NCI-H69 (cell line): ENCODE measurements around the gene HNF1B.

Source experiments
- DNase-seq: peaks from one replicate; lab custom pipeline; 2025; lab: John Stamatoyannopoulos, UW

Gene HNF1B

DNA sequence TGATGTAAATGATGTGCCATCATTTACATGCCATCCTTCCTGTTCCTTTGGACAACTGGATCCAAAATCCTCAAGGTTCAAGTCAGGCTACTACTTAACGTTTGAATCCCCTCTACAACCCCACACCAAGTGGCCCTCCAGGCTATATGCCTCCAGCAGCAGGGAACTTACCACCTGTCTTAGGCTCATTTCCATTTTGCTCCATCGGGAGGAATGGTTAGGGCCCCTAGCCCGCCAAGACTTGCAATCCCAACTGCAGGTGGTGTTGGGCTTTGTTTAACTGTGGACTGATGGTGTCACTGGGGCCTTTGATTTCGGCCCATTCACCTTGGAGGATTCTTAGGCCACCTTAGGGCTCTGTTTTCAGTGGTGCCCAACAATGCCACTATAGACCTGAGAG lies 9.7 kb downstream of the HNF1B start:
- DNase-seq, result no peak

DNA sequence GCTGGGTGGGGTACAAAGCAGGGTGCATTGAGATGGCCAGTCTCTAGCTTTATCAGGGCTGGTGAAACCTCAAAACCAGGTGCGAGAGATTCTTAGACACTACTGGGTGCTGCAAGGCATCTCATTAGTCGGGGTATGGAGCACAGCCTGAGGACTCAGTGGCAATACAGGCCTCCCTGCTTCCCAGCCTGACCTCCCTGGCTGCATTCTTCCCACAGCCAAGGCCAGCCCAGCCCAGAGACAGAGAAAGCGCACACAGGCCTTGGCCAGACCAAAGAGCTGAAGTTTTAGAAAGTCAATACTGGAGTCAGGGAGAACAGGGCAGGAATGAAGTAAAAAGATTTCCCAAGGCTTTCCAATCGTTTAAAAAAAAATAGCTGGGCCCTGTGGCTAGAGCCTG lies 12.5 kb downstream of the HNF1B start:
- no peak for DNase-seq

DNA sequence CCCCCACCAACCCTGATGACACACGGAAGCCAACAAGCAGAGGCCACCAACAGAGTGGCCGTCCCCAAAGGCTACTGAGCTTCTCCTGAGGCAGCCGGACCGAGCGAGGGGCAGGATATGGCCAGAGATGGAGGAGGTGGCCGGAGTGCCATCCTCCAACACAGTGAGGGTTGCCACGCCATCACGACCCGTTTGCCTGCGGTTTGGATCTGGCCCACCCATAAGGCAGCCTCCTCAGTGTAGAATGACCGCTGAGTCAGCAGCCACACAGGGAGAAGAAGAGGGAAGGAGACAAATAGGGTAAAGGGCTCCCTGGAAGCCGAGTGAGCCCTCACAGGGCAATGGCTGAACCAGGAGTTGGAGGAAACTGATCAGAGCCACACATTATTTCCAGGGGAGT lies 13.8 kb downstream of the HNF1B start:
- no peak for DNase-seq

DNA sequence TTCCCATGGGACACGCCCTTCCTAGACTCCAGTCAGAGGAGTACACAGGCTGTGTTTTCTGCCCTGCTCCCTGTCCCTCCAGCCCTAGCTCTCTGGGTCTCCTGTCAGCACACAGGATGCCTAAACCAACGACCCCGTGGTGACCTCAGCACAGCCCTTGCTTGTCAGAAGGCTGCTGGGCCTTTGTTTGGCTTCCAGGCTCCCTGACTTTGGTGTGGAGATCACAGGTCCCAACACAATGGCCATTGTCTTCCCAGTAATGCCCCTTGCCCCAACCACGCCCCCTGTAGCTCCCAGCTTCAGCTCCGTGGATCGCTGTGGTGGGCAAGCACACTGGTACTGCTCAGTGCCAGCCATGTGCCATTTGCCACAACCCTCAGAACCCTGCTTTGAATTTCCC lies 15.0 kb downstream of the HNF1B start:
- no peak for DNase-seq

DNA sequence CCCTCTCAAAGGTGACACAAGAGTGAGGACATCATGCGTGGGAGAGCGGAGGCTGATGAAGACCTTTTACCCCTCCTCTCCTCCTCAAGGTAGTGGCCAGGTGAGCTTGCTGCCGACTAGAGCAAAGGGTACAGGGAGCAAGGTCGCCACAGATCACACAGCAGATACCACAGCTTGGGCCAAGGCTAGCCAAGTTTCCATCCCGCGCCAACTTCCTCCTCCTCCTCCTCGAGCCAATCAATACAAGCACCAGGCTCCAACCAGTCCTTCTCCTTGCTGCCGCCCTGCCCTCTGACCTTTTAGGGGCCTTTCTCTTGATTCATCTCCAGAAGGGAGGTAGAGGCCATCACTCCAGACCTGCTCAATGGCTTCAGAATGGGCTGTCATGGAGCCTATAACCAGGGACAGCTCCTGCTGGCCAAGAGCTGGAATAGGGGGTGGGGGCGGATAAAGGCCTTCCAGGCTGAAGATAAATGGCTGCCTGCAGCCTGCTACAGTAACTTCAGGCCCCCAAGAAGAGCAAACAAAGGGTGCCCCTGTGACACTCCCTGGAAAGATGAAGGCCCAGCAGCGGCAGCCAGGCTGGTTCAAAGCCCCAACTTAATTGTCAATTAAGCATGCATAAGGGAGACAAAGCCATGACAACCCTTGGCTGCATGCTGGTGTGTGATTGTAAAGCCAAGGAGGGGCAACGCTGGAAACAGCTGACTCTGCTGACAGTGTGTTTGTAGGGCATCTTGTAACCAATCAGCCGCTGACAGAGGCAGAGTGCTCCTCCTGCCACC lies 17.8 kb downstream of the HNF1B start:
- no peak for DNase-seq

DNA sequence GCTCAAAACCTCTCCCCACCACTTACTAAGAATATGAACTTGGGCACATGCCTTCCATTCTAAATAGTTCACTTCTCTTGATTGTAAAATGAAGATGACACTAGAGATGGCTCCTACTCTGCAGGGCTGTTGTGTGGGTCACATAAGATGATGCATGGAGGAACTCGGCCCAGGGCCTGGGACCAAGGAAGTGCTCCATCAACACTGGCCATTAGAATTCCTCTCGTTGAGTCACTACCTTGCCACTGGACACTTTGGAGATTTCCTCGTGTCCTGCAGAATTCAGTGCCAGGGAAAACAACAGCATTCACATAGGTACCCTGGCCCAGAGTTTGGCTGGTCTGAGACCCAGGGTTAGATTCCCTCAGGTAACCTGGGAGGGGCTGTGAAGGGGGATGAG lies 18.6 kb downstream of the HNF1B start:
- DNase-seq, result no peak

DNA sequence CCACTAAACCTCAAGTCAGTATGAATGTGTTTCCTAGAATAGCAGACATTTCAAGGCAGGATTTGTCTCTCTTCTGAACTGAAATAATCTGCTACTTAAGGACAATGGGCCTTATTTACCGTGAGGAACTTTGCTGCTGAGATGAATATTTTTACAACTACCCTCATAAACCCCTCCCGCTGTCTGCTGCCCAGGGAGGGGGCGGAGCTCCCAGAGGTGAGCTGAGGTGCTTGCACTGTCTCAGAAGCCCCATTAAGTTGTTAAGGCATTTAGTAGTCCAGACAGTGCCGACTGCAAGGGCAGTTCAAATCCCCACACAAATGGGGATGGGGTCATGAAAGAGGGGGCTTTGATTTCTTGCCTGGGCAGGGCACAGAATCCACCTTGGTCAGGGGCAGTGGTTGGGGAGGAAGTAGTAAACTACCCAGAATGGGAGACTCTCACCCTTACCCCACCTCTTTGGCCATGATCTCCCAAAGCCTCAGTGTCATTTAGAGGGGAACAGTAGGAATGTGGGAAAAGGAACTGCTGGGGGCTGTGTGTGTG lies 19.2 kb downstream of the HNF1B start:
- DNase-seq, result no peak

DNA sequence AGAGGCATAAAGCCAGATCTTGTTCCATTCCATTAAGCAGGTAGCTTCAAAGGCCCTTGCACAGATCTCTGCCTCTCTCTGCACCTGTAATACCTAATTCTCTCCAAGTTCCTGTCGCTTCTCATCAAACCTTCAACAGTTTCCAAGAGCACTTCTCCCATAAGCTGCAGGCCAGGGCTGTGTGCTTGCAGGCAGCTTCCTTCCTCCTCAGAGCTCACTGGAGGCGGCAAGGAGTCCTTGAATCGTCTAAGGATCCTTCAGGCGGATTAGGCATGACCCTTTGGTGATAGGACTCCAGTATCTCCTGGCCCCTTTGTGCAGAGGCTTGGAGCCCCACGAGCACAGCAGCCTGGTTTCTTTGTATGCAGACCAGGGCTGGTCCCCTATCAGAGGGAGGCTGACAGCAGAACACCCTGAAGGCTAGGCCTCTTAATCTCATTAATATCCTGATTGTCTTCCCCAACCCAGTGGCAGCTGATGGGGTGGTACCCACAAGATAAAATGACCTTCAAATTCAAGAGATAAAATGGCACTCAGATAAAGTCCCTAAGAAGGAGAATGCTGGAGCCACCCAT lies 19.8 kb downstream of the HNF1B start:
- DNase-seq, result no peak

DNA sequence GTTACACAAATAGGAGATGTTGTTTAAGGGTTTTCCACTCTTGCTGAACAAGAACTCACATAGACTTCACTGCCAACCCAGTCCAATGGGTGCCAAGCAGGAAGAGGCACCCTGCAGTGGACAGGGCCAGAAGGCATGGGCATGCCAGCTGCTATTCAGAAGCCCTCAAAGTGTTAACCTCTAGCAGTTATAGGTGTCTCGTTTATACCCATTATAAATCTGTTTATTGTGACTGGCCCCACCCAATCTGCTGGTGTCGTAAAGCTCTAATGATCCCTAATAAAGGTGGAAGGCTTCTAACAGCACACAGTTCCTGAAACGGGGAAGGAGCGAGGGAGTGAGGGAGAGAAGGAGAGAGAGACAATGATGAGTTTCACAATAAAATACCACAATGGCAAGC lies 23.9 kb downstream of the HNF1B start:
- DNase-seq, result no peak

DNA sequence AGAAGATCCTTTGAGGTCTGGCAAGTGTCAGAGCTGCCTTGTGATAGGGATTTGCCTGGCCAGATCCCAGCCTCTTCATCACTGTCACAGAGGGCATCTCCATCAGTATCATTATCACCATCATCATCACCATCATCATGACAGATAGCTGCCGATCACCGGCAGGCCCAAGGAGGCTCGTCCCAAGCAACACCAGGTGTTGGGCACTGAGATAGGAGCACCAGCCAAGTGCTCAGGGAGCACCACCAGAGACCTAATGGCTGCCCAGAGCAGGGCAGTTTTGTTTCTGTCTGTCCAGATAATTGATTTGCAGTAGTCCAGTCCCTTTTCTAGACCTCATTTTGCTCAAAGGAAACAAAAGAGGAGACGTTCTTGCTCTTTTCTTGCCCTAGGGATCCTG lies 25.0 kb downstream of the HNF1B start:
- DNase-seq, result no peak

DNA sequence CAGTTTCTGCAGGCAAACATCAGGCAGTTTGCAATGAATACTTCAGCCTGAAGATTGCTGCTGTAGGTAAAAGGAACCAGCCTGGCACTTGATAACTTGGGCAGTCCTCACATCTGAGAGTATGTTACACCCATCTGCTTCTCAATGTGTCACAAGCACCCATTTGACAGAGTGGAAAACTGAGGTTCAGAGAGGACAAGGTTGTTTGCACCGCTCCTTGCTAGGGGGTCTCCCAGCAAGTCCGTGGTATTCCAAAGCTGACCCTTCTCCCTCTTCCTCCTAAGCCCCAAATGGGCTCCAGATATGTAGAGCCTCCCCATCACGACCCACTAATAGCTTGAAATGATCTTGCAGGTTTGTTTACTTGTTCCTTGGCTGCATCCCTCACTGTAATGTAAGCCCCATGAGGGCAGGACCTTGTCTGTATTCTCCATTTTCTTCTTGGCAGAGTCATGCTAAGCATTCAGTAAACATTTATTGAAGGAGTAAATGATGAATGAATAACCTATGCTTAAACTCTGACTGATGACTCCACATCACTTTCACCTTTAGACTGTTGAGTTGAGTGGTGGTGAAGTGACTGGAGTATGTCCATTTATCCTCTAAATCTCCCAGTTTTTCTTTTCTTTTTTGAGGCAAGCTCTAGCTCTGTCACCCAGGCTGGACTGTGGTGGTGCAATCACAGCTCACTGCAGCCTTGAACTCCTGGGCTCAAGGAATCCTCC lies 26.4 kb downstream of the HNF1B start:
- DNase-seq, result no peak

DNA sequence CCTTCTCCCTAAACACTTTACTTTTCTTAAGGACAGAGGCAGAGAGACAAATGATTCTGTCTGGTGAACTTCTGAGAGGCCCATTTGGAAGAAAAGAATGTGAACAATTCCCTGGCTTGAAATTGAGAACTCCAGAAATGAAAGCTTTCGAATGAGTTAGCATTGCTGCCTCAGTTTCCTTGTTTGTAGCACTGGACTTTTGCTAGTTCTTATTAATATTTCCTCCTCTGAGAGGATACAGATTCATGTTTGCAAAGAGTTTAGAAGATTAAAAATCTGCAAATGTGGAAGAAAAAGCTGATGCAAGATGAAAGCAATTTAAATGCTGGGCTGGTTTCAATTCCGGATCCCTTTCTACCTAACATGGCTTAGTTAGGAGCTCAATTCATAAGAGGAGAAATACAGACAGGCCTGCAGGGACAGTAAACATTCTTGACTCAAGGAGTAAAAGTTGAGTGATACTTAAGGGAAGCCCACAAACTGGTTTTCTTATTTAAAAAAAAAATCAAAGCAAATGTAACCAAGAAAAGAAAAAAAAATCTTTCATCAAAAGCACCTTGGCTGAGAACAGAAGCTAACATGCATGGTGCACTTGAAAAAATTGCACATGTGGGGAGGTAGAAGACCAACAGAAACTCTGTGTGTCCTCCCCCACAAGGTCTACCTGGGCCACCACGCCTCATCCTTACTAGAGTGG lies 27.1 kb downstream of the HNF1B start:
- no peak for DNase-seq

DNA sequence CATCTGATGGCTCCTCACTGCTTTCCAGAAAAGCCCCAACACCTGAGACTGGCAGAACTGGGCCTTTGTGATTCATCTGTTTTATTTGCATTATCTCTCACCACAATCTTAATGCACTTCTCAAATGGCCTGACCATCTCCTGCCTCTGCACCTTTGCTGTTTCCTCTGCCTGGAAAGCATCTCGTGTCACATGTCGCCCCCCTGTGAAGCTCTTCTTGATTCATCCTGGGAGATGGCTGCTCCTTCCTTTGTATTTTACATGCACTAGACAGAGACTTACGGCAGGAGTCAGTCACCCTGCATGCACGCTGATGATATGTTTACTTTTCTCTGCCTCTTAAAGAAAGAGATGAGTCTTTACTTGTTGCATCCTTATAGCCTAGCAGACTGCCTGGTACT lies 30.0 kb downstream of the HNF1B start:
- peak; percentile 24 for DNase-seq

DNA sequence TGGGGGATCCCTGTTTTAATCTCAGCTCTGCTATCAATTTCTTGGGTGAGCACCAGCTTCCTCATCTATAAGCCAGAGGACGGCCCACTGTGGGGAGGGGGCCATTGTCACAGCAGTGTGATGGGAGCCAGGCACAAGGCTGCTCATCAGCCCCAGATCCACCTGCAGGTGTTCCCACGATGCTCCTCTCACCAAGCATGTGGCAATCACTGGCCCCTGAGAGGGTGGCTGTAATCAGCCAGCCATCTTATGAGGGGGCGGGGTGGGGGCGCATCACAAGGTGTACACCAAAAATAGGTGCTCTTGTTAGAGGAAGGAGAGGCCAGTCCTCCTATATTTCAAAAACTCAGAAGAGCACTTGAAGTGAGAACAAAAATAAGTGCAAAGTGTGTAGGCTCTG lies 31.2 kb downstream of the HNF1B start:
- DNase-seq, result no peak

DNA sequence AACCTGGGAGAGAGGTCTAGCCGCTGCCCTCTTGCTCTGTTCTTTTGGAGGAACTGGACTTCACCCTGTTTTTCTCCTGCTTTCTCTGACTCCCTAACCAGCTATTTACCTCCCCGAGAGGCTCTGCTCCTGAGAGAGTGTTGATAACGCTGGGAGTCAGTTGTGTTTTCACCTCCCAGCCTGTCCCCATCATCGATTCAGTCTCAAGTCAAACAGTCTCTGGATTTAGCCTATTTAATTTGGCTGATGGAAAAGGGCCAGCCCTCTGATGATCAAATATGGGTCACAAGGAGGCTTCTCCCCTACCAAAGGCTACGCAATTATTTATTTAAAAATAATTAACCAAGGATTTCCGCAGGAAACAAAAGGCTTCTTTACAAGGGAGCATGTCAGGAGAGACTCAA lies 31.8 kb downstream of the HNF1B start:
- no peak for DNase-seq

DNA sequence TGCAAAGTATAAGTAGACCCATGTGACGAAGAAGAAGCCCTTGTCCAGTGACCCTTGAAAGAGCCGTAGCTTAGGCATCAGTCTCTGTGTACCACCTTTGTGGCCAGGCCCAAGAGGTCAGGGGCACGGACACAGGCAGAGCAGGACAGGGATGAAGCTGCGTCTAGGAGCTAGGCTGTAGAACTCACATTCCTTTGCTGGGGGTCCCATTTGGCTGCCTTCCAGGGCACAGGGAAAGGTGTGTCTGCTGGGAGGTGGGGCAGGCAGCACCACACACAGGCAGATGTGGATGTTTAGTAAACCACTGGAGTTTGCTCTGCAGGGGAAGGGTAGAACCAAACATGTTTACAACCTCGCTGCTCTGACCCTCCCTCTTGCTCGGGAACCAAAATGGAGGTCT lies 33.7 kb downstream of the HNF1B start:
- DNase-seq, result no peak

DNA sequence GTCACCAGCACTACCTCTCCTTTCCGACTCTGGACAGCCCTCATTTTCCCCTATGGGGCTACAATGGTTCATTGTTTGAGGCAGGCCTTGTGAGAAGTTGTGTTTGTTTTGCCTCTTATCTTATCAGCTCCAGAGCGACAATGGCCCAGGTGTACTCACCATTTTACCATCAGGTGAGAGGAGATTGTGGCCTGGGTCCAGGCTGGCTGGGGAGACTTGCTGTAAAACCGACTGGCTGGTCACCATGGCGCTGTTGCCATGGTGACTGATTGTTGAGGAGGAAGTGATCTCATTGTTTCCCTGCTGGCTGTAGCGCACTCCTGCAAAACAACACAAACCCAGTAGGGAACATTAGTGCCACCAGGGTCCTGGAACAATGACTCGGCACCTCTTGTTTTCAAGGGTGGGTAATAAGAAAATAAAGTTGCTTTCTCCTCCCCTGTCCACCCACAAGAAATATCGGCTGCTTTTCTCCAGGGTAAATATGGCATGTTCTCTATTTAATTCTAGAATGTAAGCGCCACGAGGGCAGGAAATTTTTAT lies 34.4 kb downstream of the HNF1B start:
- peak; percentile 83 for DNase-seq

DNA sequence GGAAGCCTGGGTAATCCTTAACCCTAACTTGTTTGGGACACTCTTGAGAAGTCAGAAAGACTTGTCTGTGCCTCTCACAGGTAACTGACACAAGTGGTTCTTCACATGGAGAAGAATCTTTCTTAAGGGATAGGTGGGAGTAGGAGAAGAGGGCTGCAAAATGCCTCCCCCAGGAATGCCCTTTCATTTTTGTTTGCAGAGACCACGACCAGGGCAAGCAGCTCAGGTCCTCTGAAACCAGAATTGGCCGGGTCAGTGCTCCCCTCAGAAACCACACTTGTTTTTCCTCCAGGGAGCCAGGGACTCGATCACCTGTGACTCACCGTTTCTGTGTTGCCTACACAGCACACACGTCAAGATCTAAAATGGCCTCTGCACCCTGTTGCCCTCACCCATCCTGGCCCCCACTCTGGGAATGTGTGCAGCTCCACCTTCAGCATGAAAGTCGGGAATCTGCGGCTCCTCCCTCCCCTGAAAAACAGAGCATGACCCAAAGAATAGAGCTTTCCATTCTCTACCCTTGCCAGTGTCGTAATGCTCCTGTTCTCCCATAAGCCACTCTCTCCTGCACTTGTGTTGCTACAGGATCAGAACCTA lies 36.1 kb downstream of the HNF1B start:
- DNase-seq, result no peak

DNA sequence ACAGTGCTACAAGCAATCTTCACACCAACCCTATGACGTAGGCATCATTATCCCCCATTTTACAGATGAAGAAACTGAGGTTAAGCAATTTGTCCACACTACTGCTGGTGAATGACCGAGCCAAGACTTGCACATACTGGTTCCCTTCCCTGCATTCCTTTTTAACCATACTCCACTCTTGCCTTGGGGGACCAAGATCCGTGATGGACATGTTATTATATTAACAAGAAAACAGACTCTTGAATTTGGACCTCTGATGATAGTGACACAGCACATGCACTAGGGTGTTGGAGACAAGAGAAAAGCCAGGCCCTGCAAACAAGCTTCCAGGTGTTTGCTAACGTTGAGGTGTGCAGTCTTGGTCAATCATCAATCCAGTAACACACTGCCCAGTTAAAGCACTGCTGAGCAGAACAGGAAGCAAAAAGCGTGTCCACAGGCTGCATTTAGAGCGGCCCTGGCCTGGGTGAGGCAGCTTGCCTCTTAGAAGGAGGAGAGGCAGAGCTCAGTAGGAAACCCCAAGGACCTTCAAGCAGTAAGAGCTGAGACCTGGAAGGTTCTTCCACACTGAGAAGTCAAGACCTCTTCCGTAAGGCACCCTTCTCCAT lies 36.7 kb downstream of the HNF1B start:
- no peak for DNase-seq

DNA sequence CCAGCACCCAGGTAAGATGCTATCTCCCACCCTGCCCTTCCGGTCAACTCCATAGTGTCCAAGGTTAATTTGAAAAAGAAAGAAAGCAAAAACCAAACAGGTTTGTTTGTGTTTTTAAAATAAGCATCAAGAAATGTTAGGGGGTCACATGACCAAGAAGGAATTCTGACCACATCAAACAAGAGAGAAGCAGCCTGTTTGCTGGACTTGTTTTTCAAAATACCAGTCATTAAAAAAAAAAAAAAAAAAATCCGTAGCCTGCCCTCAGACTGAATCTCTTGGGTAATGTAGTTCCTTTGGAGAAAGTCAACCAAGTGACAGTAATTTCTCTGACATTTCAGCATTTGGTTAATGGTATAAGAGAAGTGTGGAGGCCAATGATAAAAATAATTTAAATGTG lies 38.4 kb downstream of the HNF1B start:
- no peak for DNase-seq

DNA sequence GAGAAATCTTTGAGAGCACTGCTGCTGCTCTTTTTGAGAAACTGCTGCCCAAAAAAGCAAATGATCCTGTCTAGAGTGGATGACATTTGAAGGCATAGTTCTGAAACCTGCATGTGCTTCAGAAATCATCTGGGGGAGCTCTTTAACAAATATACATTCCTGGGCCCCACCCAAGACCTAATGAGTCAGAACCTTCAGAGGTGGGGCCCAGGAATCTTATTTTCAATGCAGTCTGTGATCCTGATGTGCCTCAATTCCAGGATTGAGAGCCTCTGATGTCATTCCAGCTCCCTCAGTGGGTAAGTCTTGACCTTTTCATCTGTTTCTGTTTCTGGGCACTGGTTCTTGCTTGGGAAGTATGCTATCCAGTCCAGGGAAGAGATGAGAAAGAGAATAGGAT lies 42.3 kb downstream of the HNF1B start:
- no peak for DNase-seq
